Measurements from ENCODE around the gene BTBD10. TPM values are rescaled to one million over a fixed set of nuclear protein-coding genes. Genes with fewer than 3 reads are reported as not detected.
A peak's percentile ranks its signal among the peaks of the same experiment; 100 is the strongest.

The BTBD10 gene
- total RNA-seq, 1 donor from 2014 or later = 120 TPM

DNA sequence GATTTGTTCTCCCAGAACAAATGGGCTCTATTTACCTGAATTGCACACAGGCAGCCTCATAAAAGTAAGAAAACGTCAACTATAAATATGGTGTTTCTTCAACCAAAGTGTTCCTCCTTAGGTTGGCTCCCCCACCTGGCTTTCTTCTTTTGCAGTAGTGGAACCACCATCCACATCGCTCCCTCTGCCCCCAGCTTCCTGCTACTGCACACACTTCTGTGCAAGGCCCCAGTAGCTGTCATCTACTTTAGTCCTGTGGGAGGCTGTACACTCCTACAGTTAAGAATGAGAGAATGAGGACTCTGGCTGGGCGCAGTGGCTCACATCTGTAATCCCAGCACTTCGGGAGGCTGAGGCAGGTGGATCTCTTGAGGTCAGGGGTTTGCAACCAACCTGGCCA is 95.9 kb downstream of the BTBD10 start:
- Histone ChIP-seq H3K4me3 (ENCODE audit: low read depth, low read length) (no peak overlapping the region), H3K36me3 (ENCODE audit: control insufficient read depth, insufficient read depth, low read length) (peaks cover 12% of the 10 kb centered on the region), H3K27me3 (ENCODE audit: control insufficient read depth, insufficient read depth, low read length) (no peaks in the 10 kb centered on the region)
- DNase-seq (ENCODE audit: low read depth) (no peak), FAIRE-seq (no peak)
- TF ChIP-seq, protein P1, sequence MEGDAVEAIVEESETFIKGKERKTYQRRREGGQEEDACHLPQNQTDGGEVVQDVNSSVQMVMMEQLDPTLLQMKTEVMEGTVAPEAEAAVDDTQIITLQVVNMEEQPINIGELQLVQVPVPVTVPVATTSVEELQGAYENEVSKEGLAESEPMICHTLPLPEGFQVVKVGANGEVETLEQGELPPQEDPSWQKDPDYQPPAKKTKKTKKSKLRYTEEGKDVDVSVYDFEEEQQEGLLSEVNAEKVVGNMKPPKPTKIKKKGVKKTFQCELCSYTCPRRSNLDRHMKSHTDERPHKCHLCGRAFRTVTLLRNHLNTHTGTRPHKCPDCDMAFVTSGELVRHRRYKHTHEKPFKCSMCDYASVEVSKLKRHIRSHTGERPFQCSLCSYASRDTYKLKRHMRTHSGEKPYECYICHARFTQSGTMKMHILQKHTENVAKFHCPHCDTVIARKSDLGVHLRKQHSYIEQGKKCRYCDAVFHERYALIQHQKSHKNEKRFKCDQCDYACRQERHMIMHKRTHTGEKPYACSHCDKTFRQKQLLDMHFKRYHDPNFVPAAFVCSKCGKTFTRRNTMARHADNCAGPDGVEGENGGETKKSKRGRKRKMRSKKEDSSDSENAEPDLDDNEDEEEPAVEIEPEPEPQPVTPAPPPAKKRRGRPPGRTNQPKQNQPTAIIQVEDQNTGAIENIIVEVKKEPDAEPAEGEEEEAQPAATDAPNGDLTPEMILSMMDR (IDR thresholded peaks at IDR 0.05; ENCODE audit: insufficient read depth, low read length, severe bottlenecking) = no peak

DNA sequence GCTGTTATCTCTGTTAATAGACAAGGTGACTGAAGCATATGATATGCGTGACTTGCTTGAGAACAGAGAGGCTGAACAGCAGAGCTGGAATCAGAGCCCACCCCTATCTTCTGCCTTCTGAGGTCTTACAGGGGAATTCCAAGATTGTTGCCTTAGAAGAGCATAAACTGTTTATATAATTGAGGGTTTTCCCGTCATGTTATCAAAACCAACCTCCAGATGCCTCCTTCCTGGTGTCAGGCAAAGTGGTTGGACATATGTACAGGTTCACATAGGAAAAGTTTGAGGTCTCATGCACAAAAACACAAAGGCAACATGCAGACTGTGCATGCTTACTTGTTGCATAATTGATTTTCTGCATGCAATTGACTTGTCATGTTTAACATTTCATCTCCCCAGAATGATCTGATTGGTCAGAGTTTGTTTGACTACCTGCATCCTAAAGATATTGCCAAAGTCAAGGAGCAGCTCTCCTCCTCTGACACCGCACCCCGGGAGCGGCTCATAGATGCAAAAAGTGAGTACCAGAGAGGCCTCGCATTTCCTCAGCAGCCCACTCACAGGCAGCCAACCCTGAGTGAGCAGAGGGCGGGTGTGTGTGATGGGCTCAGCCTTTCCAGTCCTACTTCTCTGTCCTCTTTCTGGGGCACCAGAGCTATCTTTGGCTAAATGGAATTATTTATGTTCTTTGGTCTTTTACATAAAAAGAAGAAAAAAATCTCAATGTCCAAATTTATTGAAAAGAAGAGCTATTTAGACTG is 96.6 kb downstream of the BTBD10 start:
- TF ChIP-seq, protein P1 (IDR thresholded peaks at IDR 0.05; ENCODE audit: insufficient read depth, low read length, severe bottlenecking) = no peak
- FAIRE-seq (no peak), DNase-seq (ENCODE audit: low read depth) (no peak)
- Histone ChIP-seq H3K27me3 (ENCODE audit: control insufficient read depth, insufficient read depth, low read length) (no peaks in the 10 kb centered on the region), H3K4me3 (ENCODE audit: low read depth, low read length) (no peak overlapping the region), H3K36me3 (ENCODE audit: control insufficient read depth, insufficient read depth, low read length) (peaks cover 14% of the 10 kb centered on the region)

DNA sequence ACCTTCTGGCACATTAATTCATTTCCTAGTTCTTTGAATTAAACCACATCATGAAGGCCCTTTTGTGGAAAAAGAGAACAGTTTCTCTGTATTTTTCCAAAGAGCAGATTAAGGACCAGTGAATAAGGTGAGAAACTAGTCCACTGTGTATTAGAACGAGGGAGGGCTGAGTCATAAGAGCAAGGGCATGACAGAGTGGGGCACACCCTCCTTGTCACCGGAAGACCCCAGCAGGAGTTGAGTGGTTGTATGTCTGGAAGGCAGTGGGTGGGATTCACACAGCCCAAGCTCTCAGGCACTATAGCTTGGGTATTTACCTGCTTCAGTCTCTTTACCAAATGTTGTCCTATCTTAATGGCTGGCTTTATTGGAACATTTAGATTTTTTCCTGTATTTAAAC is 98.6 kb downstream of the BTBD10 start:
- FAIRE-seq (no peak), DNase-seq (ENCODE audit: low read depth) (peak; percentile 21)

DNA sequence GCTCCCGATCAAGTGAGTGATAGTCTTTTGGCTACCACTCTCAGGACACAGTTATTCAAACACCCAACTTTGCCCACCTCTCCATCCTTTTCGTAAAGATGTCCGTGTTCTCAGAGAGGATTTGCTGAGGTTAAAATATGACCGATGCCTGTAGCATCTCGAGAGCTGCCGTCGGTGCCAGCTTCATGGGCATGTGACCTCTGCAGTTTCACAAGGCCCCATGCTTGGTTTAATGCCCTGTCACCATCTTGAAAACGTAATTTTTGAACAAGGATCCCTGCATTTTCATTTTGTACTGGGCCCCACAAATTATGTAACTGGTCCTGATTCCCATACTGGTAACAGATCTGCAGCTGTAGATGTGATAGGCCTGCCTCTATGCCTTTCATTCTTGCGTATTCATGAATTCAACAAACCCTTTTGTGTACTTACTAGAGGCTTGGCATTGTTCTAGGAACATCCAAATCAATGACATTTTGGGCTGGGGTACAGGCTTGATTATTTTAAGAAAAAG is 100.4 kb downstream of the BTBD10 start:
- Histone ChIP-seq H3K27me3 (ENCODE audit: control insufficient read depth, insufficient read depth, low read length) (no peaks in the 10 kb centered on the region), H3K36me3 (ENCODE audit: control insufficient read depth, insufficient read depth, low read length) (peaks cover 11% of the 10 kb centered on the region), H3K4me3 (ENCODE audit: low read depth, low read length) (no peak overlapping the region)
- no peak for DNase-seq (ENCODE audit: low read depth)
- FAIRE-seq = no peak
- TF ChIP-seq, protein P1 (IDR thresholded peaks at IDR 0.05; ENCODE audit: insufficient read depth, low read length, severe bottlenecking) = no peak

More for the DNA sequence above, 98.6 kb downstream of the BTBD10 start:
- Histone ChIP-seq H3K27me3 (ENCODE audit: control insufficient read depth, insufficient read depth, low read length) (no peaks in the 10 kb centered on the region), H3K36me3 (ENCODE audit: control insufficient read depth, insufficient read depth, low read length) (peaks cover 12% of the 10 kb centered on the region), H3K4me3 (ENCODE audit: low read depth, low read length) (no peak overlapping the region)
- TF ChIP-seq, protein P1 (IDR thresholded peaks at IDR 0.05; ENCODE audit: insufficient read depth, low read length, severe bottlenecking) = no peak

DNA sequence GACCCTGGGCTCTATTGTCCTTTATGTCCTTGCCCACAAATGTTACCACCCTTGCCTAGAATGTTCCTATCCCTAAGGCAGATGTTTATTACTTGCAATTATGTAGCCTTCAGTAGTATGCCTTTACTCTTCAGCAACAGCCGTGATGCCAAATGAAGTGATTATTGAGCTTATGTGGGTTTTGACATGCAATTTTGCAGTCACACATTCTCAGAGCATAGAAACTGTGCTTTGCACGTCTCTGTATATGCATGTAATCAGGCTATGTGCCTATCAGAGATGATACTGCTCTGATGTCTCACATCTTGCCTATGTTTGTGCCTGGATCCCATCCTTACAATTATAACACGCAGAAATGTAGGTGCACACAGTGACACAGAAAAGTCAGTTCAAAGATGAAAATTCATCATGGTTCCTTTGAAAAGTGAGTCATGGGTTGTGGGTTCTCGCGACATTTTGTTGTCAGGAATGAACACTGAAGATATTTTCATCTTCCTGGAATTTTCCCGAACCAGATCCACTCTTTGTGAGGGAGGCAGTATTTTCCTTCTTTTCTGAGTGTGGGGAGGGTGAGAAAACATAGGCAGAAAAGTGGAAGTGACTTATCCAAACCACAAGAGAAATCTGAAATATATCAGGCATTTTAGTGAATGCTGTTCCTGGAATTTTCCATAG is 104.3 kb downstream of the BTBD10 start:
- DNase-seq (ENCODE audit: low read depth) = no peak
- TF ChIP-seq, protein P1 (IDR thresholded peaks at IDR 0.05; ENCODE audit: insufficient read depth, low read length, severe bottlenecking) = no peak
- peaks cover 14% of the 10 kb centered on the region for H3K36me3 ChIP-seq (ENCODE audit: control insufficient read depth, insufficient read depth, low read length)
- H3K4me3 ChIP-seq (ENCODE audit: low read depth, low read length) = no peak overlapping the region
- no peak for FAIRE-seq
- H3K27me3 ChIP-seq (ENCODE audit: control insufficient read depth, insufficient read depth, low read length) = no peaks in the 10 kb centered on the region

All from bronchial epithelial cell (primary cell).